GM23338 (cell line): ENCODE measurements around the gene TAF3. TPM values are rescaled to one million over a fixed set of nuclear protein-coding genes. Genes with fewer than 3 reads are reported as not detected.

ENCODE experiments used
- ATAC-seq: fragments of 200-7000 bp; cut with Tn5 transposase; 3 replicates; pipeline ENCODE4 v1.9.1; 2020
- DNase-seq: peaks from one replicate; pipeline ENCODE4 v3.0.0-alpha.2; 2015; ENCODE audit warnings: low spot score
- H2AFZ ChIP-seq: fragments of 200-600 bp; sonication (generic); 2 replicates; pipeline ENCODE4 v1.8.0; 2016; ENCODE audit warnings: antibody characterized with exemption, mild to moderate bottlenecking, moderate library complexity
- H3F3A ChIP-seq: fragments of 200-600 bp; sonication (generic); replicated peaks from 2 replicates; pipeline ENCODE4 v1.8.0; 2017; ENCODE audit warnings: antibody characterized with exemption, mixed run types, low read depth
- H3K27ac ChIP-seq: fragments of 200-600 bp; sonication (generic); 2 replicates; pipeline ENCODE4 v1.6.1; 2016; ENCODE audit warnings: low read depth
- H3K27me3 ChIP-seq: fragments of 200-600 bp; sonication (generic); 2 replicates; pipeline ENCODE4 v1.8.0; 2016; ENCODE audit warnings: mild to moderate bottlenecking, mixed run types, moderate library complexity; ENCODE audit not compliant: insufficient read depth
- H3K36me3 ChIP-seq: fragments of 200-600 bp; sonication (generic); 2 replicates; pipeline ENCODE4 v1.8.0; 2016; ENCODE audit warnings: mild to moderate bottlenecking; ENCODE audit not compliant: insufficient read depth
- H3K4me1 ChIP-seq: fragments of 200-600 bp; sonication (generic); 2 replicates; pipeline ENCODE4 v1.8.0; 2016; ENCODE audit warnings: mild to moderate bottlenecking, moderate library complexity; ENCODE audit not compliant: insufficient read depth
- H3K4me2 ChIP-seq: fragments of 200-600 bp; sonication (generic); 2 replicates; pipeline ENCODE4 v1.7.1; 2017; ENCODE audit warnings: mixed run types
- H3K4me3 ChIP-seq: fragments of 200-600 bp; sonication (generic); 2 replicates; pipeline ENCODE4 v1.6.1; 2016; ENCODE audit warnings: mixed run types
- H3K79me2 ChIP-seq: fragments of 200-600 bp; sonication (generic); replicated peaks from 2 replicates; pipeline ENCODE4 v1.8.0; 2017; ENCODE audit warnings: mild to moderate bottlenecking; ENCODE audit not compliant: insufficient read depth
- H3K9me2 ChIP-seq: fragments of 200-600 bp; sonication (generic); 2 replicates; pipeline ENCODE4 v1.8.0; 2017; ENCODE audit not compliant: insufficient read depth
- H4K20me1 ChIP-seq: fragments of 200-600 bp; sonication (generic); replicated peaks from 2 replicates; pipeline ENCODE4 v1.8.0; 2017; ENCODE audit warnings: mild to moderate bottlenecking; ENCODE audit not compliant: insufficient read depth
- H3K27ac Mint-ChIP-seq: 2 replicates; pipeline ENCODE4 v1.8.0; 2020; ENCODE audit warnings: inconsistent platforms, mild to moderate bottlenecking, moderate library complexity, mixed read lengths
- H3K27me3 Mint-ChIP-seq: 3 replicates; pipeline ENCODE4 v1.8.0; 2022; ENCODE audit warnings: low read depth, mild to moderate bottlenecking, moderate library complexity, mixed read lengths, inconsistent platforms; ENCODE audit not compliant: insufficient read depth, poor library complexity
- H3K36me3 Mint-ChIP-seq: 3 replicates; pipeline ENCODE4 v1.8.0; 2021; ENCODE audit warnings: low read depth, mild to moderate bottlenecking, inconsistent platforms, moderate library complexity, mixed read lengths
- H3K4me1 Mint-ChIP-seq: 3 replicates; pipeline ENCODE4 v1.8.0; 2020; ENCODE audit warnings: mild to moderate bottlenecking, inconsistent platforms, mixed read lengths
- H3K4me3 Mint-ChIP-seq: 3 replicates; pipeline ENCODE4 v1.8.0; 2021; ENCODE audit warnings: moderate library complexity, mild to moderate bottlenecking, inconsistent platforms, mixed read lengths
- H3K9me3 Mint-ChIP-seq: 3 replicates; pipeline ENCODE4 v1.8.0; 2020; ENCODE audit warnings: moderate library complexity, mild to moderate bottlenecking, inconsistent platforms, mixed read lengths
- CREB1 ChIP-seq: fragments of 250-450 bp; sonication (Bioruptor Pico); IDR thresholded peaks from 2 replicates; pipeline ENCODE4 v1.5.0; 2020; ENCODE audit warnings: low read depth, mild to moderate bottlenecking, moderate library complexity
- CTCF ChIP-seq, 2 experiments: fragments of 200-600 bp in 1 of 2; sonication (generic) in 1 of 2; conservative IDR thresholded peaks; 2 replicates each; pipeline versions ENCODE4 v1.5.1 to v1.6.1; 2016 to 2017; ENCODE audit warnings: antibody characterized with exemption in 2 of 2, low read depth in 2 of 2, mild to moderate bottlenecking in 2 of 2, moderate library complexity in 1 of 2
- ETS1 ChIP-seq: IDR thresholded peaks from 2 replicates; pipeline ENCODE4 v1.6.1; 2016; ENCODE audit warnings: antibody characterized with exemption
- EZH2 ChIP-seq: fragments of 200-600 bp; sonication (generic); IDR thresholded peaks from one replicate; pipeline ENCODE4 v1.8.0; 2017; ENCODE audit warnings: antibody characterized with exemption, mild to moderate bottlenecking, low read depth; ENCODE audit not compliant: unreplicated experiment
- EZH2phosphoT487 ChIP-seq: fragments of 200-600 bp; sonication (generic); IDR thresholded peaks from one replicate; pipeline ENCODE4 v1.8.1; 2018; ENCODE audit warnings: antibody characterized with exemption; ENCODE audit not compliant: unreplicated experiment
- NANOG ChIP-seq: IDR thresholded peaks from 2 replicates; pipeline ENCODE4 v1.6.1; 2016; ENCODE audit warnings: antibody characterized with exemption, borderline replicate concordance
- POLR2AphosphoS5 ChIP-seq: IDR thresholded peaks from 2 replicates; pipeline ENCODE4 v1.6.1; 2016; ENCODE audit warnings: antibody characterized with exemption, low read depth
- ZNF114 ChIP-seq: fragments of 250-450 bp; sonication (Bioruptor Pico); IDR thresholded peaks from 2 replicates; pipeline ENCODE4 v1.5.0; 2020; ENCODE audit warnings: mild to moderate bottlenecking, moderate library complexity
- ZNF331 ChIP-seq: fragments of 250-450 bp; sonication (Bioruptor Pico); IDR thresholded peaks from 2 replicates; pipeline ENCODE4 v1.5.0; 2020; ENCODE audit warnings: low read depth, mild to moderate bottlenecking, moderate library complexity
- ZNF462 ChIP-seq: fragments of 250-450 bp; sonication (Bioruptor Pico); IDR thresholded peaks from 2 replicates; pipeline ENCODE4 v1.5.0; 2020; ENCODE audit warnings: mild to moderate bottlenecking, moderate library complexity
- polyA plus RNA-seq: library from polyadenylated mRNA; unstranded; fragments of >200 nt; fragmentation: Nextera tagmentation; extraction: Ambion mirVana; gene quantifications from 2 replicates; pipeline ENCODE4 v1.2.1, GENCODE V29; 2016
- total RNA-seq: library from RNA; depleted of rRNA; stranded (reverse); fragments of >200 nt; shearing (Covaris generic); gene quantifications from 2 replicates; pipeline ENCODE4 v1.2.3, GENCODE V29; 2014

TAF3 gene
- total and polyA plus RNA-seq, 2 experiments from 2014 or later, result 6.4 to 15.2 TPM

DNA sequence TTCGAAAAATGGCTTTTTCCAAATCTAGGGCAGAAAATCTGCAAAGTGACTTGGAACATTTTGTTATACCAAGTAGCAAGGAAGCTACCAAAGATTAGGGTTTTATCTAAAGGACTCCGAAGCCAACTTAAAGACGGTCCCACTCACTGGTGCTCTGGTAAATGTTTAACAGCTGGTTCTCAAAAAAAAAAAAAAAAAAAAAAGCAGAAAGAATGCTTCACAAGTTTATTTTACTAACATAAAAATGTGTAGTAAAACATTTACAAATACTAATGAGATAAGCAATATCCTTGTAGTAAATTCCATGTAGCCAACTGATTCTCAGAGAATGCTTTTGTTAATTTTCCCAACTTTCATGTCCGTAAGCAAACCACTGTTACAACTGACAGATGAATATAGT is 38.4 kb downstream of the TAF3 start:
- Mint-ChIP-seq H3K36me3 (peaks cover 16% of the 10 kb centered on the region; the same call in 2 of the 3 replicates), H3K9me3 (peaks cover 14% of the 10 kb centered on the region), H3K27ac (no peak overlapping the region), H3K4me3 (no peak overlapping the region), H3K27me3 (peaks cover 1% of the 10 kb centered on the region), H3K4me1 (peaks cover 24% of the 10 kb centered on the region)
- DNase-seq, result no peak
- no peaks in the 10 kb centered on the region for H3K9me2 ChIP-seq
- H2AFZ ChIP-seq, result no peak overlapping the region
- peaks cover 16% of the 10 kb centered on the region for H3K4me1 ChIP-seq
- ATAC-seq, result no peak
- no peak overlapping the region for H3K4me3 ChIP-seq
- peaks cover 14% of the 10 kb centered on the region for H3K79me2 ChIP-seq
- H4K20me1 ChIP-seq, result no peaks in the 10 kb centered on the region
- no peak overlapping the region for H3K4me2 ChIP-seq
- H3F3A ChIP-seq, result no peaks in the 10 kb centered on the region
- no peak for TF ChIP-seq EZH2phosphoT487
- no peaks in the 10 kb centered on the region for H3K27me3 ChIP-seq
- peaks cover 5% of the 10 kb centered on the region; the same call in 1 of the 2 replicates for H3K36me3 ChIP-seq
- no peak overlapping the region for H3K27ac ChIP-seq

DNA sequence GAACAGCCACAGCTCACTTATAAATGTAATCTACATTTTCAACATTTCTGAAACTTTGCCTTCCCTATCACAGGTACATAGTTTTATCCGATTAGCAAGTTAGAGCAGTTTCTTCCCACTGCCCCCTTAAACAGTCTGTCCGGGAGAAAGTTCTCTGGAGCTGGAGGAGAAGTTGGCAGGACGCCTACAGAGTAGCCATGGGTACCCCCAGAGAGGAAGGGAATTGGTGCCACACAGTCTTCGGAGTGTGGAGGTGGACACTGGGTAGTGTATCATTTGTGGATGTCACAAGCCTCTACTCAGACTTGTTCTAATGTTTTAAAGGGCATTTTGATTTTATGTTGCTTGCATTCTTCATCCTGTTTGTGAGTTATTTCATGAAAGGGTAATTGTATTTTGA is 39.0 kb downstream of the TAF3 start:
- Histone ChIP-seq H3K27ac (no peak overlapping the region), H2AFZ (no peak overlapping the region), H3K4me1 (peaks cover 16% of the 10 kb centered on the region), H4K20me1 (no peaks in the 10 kb centered on the region), H3K36me3 (peaks cover 6% of the 10 kb centered on the region; the same call in 1 of the 2 replicates), H3K27me3 (no peaks in the 10 kb centered on the region), H3K4me3 (no peak overlapping the region), H3K4me2 (no peak overlapping the region), H3F3A (no peaks in the 10 kb centered on the region), H3K79me2 (peaks cover 14% of the 10 kb centered on the region), H3K9me2 (no peaks in the 10 kb centered on the region)
- Mint-ChIP-seq H3K4me1 (peaks cover 24% of the 10 kb centered on the region), H3K36me3 (peaks cover 21% of the 10 kb centered on the region; the same call in 2 of the 3 replicates), H3K27ac (no peak overlapping the region), H3K27me3 (peaks cover 1% of the 10 kb centered on the region), H3K9me3 (peaks cover 19% of the 10 kb centered on the region), H3K4me3 (no peak overlapping the region)
- ATAC-seq (no peak), DNase-seq (no peak)
- TF ChIP-seq ZNF114, result no peak
- no peak for TF ChIP-seq EZH2phosphoT487
- no peak for TF ChIP-seq ZNF462
- no peak for TF ChIP-seq ZNF331
- TF ChIP-seq NANOG, result no peak
- TF ChIP-seq CTCF (conservative IDR thresholded peaks at IDR 0.05; ENCODE audit: low read depth in 2 of 2), result no peak
- TF ChIP-seq CREB1, result no peak
- TF ChIP-seq ETS1, result no peak
- no peak for TF ChIP-seq POLR2AphosphoS5
- TF ChIP-seq EZH2, result no peak
